GM19238 (cell line): Measurements from ENCODE around the gene PLEKHM3.

Experiments
- DNase-seq: peaks from one replicate; pipeline ENCODE4 v3.0.0; 2011; ENCODE audit warnings: low spot score; ENCODE audit not compliant: insufficient read length

Gene PLEKHM3

GRCh38 chr2:208025037-208025813 is at the start of gene PLEKHM3:
Gene PLEKHM3, minus strand, starts transcription at chr2:208025527. Its CDS starts 23,888 bp downstream, at chr2:208001639.
- peak; percentile 60 for DNase-seq

DNA sequence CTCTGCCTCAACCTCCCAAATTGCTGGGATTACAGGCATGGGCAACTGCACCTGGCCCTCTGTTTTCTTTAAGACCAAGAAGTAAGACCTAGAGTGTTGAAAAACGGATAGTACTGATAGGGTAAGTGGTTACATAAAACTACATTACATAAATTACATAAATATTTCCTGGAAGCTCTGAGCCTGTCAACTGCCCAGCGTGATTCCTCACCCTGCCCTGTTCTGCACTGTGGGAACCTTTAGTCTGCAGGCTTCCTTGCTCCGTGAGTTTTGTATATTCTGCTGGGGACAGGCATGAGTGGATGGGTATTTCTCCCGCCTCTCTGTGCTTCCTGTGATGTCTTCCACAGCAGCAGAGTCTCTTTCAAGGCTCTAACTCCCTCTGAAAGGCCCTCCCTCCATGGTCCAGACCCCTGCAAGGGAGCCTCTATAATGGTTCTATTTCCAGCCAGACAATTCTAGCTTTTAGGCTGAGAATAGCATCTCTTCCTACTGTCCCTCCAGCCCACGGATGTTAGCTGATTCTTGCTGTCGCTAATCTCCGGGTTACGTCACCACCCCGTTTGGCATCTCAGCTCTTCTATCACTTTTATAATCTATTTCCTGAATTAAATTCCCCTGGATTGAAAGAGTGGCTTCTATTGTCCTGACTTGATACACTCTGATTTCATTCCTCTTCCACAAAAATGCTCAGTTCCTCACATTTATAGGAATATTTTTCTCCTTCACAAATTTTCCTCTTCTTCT is 49.5 kb upstream of the PLEKHM3 start:
- no peak for DNase-seq

DNA sequence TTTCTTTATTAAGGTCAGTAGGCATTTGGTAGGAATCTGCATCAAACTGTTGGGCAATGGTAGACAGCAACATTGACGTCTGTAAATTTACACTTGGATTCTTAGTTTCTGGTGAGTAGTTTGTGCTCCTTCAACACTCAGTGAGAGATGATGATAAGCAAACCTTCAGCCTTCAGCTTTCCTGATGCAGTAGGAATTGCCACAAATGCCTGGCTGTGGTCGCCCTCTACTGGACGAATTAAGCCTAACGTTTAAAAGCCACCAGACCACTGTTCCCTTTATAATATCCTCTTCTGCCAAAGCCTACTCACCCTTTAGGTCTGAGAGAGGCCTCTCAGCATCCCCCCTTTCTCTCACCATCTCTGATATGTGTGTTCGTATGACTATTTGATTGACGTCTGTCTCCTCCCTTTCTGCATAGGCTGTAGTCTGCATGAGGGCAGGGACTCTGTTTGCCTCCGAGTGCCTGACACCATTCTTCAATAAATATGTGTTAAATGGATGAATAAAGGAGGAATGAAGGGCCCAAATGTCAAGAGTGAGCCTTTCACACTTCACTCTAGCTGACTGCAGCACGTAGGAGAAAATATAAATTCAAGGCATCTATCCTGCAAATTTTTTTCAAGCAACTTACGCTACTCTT is 47.0 kb upstream of the PLEKHM3 start:
- DNase-seq: peak; percentile 30

DNA sequence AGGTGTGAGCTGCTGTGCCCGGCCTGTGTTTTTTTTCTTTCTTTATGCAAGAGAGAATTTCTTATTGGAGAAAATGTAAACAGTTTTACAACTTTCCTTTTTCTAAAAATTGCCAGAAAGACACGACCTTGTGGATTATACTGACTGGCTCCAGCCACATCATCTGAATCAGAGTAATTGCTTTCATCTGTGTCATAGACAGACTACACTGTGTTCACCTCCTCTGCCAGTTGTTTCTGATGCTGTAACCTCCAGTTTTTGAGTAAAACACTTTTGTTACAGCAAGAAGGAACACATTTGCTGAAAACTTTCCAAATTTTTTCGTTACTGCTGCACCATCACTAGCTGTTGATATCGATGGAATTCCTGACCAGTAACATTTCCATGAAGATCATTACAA is 43.9 kb upstream of the PLEKHM3 start:
- no peak for DNase-seq

DNA sequence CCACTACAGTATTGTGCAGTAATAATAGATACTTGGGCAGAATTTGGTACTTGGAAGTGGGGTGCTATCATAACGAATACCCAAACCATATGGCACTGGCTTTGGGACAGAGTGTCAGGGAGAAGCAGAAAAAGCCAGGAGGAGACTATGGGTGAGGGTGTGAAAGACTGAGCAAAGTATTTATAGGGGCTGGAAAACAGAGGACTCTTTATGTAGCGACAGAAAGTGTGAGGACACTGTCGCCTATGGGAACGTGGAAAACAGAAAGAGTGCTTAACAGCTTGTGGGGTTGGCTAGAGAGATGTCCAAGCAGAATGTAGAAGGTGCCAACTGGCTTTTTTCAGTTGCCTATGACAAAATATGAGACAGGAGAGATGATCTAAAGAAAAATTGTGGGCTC is 40.7 kb upstream of the PLEKHM3 start:
- DNase-seq: no peak

- DNase-seq: no peak
Observed at GRCh38 chr2:208065476-208065875, 40.1 kb upstream of the PLEKHM3 start.

- DNase-seq: no peak
Observed at GRCh38 chr2:208064220-208064961, 39.1 kb upstream of the PLEKHM3 start.

DNA sequence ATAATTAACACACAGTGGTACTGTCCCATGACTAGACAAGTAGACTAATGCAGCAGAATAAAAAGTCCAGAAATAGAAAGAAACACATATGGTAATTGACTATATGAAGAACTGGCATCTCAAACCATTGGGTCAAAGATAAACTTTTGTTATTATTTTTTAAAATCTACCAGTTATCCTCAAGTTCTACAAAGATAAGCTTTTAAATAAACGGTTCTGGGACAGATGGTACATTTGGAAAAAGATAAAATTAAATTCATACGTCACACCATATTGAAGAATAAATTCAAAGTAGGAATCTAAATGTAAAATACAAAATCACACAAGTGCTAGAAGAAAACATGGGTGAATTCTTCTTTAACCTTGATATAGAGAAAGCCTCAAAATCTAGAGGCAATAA is 37.6 kb upstream of the PLEKHM3 start:
- DNase-seq: no peak

- DNase-seq: no peak
Observed at GRCh38 chr2:208062113-208062512, 36.8 kb upstream of the PLEKHM3 start.

- no peak for DNase-seq
Observed at GRCh38 chr2:208057108-208057507, 31.8 kb upstream of the PLEKHM3 start.

GRCh38 chr2:208049441-208049840 is 24.1 kb upstream of the PLEKHM3 start:
- no peak for DNase-seq

GRCh38 chr2:208049006-208049405 is 23.7 kb upstream of the PLEKHM3 start:
- no peak for DNase-seq

DNA sequence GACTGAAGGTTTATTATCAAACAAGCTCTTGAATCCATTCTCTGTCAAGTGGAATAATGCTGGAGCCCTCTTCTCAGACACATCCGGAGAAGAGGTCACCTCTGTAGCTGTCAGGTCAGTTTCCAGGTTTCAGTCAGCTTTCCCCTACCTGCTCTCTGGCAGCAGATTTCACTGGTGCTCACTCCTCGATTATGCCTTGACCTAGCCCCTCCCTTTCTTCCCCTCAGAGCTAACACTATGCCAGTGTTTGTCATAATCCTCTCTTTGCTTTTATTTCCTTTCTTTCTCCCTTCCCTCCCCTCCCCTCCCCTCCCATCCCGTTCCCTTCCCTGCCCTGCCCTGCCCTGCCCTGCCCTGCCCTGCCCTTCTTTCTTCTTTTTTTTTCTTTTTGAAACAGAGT is 22.5 kb upstream of the PLEKHM3 start:
- DNase-seq: no peak

- DNase-seq: no peak
Observed at GRCh38 chr2:208046686-208047085, 21.4 kb upstream of the PLEKHM3 start.

GRCh38 chr2:208042450-208042849 is 17.1 kb upstream of the PLEKHM3 start:
- no peak for DNase-seq

DNA sequence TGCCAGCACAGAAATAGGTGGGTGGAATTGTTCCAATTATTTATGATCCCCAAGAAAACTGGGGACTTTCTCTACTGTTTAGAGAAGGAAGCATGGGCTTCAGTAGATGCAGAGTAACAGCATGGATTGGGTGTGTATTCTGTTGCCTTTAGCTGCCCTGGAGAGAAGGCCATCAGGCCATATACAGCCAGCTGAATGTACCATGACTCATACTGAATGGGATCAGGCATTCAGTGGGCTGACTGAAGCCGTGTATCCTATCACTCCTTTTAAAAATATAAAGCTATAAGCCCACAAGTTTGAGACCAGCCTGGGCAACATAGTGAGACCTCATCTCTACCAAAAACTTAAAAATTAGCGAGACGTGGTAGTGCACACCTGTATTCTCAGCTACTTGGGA is 16.7 kb upstream of the PLEKHM3 start:
- no peak for DNase-seq

DNA sequence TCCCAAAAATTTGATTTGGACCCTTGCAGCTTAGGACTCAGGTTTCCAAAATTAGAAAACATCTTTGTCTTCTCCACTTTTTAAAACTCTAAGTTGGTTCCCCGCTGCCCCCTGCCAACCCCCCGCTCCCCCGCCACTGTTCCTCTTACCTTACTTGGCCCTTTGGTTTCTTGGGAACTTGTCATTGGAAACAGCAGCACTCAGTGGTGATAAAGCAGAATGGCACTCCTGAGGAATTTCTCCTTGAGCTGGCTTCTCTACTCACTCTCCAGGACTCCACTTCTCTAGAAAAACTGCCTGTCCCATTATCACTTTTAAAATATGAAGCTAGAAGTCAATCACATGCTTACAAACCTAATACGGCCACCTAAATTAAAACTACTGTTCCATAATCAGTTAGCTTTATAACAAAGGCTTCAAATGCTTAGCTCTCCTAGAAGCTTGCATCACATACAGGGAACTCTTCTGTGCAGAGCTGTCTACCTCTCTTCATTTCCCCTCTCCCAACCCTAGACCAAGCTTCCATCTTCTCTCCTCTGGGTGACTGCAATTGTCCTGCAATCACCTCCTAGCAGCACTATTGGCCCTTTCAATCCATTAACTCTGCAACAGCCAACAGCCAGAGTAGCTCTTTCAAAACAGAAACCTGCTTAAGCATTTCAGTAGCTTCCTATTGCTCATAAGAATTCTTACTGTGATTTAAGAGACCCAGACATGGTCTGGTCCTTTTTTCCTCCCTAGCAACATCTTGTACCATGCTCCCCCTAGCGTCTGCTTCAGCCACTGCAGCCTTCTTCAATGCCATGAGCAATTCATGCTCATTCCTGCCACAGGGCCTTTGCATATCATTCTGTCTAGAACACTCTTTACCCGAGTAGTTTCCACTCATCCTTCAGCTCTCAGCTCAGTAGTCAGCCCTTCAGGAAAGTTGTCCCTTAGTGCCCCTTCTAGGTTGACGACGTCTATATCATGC is 15.2 kb upstream of the PLEKHM3 start:
- DNase-seq: peak; percentile 34

DNA sequence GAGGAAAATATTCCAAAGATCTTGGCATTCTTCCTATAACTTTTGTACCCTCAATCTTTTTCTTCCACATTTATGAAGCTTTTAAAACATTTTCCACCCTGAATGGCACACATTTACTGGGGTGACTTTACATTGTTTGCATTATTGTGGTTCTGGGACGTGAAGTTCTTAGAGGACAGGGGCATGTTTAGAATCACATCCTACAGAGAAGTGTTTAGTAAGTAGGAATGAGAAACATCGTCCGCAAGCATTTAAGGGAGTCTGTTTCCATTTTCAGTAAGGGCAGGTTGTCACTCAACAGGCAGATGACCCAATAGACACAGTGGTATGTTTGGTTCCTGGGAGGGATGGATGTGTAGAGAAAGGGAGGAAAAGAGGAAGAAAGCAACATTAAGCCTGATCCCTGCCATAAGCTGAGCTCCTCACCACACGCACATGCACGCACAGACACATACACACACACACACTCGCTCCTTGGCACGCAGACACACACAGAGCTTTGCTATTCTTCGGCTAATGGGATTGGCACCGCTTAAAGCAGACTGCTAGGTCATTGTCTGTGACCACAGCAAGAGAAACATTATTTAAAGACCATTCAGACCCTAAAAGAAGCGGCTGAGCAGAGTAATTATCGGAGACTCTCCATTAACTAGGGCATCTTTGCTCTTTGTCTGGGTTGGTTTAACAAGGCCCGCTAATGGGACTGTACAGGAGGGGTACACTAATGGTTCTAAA is 14.2 kb upstream of the PLEKHM3 start:
- DNase-seq: no peak

DNA sequence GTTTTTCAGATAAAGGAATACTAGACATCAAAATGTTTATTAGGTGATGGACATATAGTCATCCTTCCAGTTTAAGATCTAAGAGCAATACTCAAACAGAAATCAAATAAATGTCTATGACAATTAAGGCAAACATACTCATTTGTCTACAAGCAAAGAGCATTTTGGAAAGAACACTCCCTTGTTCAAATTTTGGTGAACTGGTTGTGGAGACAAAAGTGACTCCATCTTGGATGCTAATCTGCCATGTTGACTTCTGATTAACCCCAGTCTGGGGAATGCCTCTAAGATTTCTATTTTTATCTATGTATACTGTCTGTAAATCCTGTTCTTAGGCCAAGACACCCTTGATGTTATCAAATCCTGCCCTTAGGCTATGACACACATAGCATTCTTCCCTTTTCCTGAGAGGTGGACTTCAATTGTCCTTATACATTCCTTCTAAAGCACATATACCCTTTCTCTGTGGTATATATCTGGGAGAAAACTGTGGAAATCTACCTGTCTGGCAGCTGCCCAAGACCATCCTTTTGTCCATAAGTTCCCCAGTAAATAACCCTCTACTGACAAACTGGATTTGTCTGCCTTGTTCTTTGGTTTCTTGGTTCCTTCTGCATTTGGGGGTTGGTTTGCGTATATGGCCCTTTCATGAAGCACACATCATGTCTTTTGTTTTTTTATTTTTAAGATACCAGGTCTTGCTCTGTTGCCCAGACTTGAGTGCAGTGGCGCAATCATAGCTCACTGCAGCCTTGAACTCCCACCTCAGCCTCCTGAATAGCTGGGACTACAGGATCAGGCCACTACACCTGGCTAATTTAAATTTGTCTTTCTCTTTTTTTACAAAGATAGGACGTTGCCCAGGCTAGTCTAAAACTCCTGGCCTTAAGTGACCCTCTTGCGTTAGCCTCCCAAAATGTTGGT is 12.5 kb upstream of the PLEKHM3 start:
- DNase-seq: no peak
